NCI-H446 treated with DMSO at 0.1 percent for 48 hours (cell line): Measurements from ENCODE around the gene LCN12.

Experiments
- DNase-seq: peaks from one replicate; lab custom pipeline; 2025; lab: John Stamatoyannopoulos, UW

LCN12 gene

DNA sequence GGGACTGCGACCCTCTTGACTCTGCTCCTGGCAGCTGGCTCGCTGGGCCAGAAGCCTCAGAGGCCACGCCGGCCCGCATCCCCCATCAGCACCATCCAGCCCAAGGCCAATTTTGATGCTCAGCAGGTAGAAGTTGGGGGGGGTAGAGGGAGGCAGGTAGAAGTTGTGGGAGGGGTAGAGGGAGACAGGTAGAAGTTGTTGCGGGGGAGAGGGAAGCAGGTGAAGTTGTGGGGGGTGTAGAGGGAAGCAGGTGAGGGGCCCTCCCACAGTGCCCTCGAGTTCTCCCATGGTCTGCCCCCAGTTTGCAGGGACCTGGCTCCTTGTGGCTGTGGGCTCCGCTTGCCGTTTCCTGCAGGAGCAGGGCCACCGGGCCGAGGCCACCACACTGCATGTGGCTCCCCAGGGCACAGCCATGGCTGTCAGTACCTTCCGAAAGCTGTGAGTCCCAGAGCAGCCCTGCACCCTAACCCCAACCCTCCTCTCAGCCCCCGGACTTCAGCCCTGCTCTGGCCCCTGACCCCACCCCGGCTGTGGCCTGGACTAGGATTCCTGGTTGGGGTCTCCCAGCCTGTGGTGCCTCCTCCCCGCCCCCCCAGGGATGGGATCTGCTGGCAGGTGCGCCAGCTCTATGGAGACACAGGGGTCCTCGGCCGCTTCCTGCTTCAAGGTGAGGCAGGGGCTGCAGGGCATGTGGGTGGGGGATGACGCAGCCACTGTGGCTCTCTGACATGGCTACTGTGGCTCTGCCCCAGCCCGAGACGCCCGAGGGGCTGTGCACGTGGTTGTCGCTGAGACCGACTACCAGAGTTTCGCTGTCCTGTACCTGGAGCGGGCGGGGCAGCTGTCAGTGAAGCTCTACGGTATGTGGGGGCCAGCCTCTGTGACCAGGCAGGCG is 6.5 kb upstream of the LCN12 start:
- DNase-seq = no peak

DNA sequence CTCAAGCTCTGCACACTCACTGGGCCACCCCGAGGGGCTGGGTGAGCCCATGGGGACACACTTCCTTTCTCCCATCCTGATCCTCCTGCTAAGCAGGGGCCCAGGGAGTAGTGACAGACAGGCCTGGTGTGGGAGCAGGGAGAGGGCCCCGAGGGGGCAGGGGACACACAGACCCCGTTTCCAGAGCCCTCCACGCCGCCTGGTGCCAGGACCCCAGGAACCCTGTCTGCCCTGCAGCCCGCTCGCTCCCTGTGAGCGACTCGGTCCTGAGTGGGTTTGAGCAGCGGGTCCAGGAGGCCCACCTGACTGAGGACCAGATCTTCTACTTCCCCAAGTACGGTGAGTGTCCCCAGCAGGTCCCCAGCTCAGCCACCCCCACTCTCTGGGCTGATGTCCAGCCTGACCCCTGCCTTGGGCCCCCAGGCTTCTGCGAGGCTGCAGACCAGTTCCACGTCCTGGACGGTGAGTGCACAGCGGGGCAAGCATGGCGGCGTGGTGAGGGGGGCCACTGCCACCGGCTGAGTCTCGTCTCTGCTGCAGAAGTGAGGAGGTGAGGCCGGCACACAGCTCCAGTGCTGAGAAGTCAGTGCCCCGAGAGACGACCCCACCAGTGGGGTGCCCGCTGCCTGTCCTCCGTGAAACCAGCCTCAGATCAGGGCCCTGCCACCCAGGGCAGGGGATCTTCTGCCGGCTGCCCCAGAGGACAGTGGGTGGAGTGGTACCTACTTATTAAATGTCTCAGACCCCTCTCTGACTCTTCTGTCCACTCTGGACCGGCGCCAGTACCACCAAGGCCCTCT is 5.6 kb upstream of the LCN12 start:
- no peak for DNase-seq

DNA sequence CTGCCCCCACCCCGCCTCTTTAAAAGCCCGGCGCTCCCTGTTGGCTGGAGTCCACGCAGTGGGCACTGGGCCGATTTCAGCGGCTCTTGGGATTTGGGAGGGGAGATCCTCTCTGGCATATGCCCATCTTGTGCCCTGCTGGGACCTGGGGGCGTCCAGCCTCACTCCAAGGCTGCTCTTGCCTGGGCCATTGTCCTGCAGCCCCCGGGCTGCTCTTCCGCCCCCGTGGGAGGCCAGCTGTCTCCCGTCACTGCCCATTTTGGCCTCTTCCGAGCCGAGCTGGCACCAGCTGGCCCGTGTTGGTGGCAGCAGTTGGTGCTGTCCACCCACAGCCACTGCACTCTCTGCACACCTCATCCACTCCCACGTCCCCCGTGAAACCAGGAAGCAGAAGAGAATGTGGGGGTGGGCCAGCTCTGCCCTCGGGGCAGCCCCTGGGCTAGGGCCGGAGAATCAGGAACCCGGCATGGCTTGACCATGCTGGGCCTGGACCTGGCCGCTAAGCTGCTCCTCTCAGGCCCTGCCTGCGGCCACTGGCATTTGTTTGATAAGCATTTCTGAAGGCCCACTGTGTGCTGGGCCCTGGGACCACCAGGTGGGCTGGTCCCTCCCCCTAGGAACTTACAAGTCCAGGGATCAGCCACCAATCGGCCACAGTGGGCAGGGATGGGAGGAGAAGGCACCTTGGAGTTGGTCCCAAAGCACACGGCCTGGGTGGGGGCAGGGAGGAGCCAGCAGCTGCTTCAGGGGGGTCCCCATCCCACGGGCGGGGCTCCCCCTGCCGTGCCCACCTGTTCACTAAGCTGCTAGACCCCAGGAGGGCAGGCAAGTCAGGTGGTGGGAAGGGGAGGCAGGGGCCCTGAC is 4.8 kb upstream of the LCN12 start:
- DNase-seq = no peak

DNA sequence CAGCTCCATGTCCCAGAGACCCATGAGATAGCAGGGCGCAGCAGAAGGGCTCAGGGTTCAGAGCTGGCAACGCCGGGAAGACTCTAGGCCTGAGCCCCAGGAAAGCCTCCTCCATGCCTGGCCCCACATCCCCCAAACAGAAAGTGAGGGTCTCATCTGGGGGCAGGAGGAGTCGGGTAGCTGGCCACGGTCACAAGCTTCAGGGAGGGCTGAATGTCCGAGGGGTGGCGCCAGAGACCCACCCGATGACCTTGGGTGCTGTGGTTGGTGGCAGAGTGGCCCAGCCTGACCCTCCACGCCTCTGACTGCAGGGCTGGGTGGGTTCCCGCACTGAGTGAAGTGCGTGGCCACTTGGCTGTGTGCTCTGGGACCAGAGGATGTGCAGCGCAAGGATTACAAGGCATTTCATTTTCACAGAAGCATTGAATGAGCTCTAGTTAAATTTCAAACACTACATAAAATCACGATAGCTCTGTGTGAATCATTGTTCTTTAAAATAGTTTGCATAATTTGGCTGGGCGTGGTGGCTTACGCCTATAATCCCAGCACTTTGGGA is 4.0 kb upstream of the LCN12 start:
- DNase-seq = no peak

DNA sequence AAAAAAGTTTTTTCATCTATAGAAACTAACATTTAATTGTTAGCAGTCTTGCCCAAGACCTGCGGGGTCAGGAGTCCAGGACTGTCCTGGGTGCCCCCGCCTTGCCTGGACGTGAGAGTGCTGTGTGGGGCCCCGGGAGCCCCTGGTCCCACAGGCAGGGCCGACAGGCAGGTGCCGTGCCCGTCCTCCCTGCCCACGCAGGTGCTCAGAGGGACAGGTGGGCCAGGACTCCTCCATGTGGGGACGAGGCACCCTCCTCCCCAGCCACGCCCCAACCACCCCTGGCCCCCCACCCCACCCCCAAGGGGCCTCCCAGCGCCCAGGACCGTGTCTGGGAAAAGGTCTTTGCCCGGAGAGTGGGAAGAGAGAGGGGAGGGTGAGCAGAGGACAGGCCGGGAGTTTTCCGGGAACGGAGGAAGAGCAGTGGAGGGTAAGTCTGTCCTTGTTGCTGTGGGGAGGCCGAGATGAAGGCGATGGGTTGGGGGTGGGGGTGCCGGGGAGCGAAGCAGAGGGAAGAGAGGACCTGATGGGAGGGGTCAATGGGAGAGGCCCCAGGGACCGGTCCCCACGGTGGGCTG is 2.7 kb upstream of the LCN12 start:
- DNase-seq = no peak

DNA sequence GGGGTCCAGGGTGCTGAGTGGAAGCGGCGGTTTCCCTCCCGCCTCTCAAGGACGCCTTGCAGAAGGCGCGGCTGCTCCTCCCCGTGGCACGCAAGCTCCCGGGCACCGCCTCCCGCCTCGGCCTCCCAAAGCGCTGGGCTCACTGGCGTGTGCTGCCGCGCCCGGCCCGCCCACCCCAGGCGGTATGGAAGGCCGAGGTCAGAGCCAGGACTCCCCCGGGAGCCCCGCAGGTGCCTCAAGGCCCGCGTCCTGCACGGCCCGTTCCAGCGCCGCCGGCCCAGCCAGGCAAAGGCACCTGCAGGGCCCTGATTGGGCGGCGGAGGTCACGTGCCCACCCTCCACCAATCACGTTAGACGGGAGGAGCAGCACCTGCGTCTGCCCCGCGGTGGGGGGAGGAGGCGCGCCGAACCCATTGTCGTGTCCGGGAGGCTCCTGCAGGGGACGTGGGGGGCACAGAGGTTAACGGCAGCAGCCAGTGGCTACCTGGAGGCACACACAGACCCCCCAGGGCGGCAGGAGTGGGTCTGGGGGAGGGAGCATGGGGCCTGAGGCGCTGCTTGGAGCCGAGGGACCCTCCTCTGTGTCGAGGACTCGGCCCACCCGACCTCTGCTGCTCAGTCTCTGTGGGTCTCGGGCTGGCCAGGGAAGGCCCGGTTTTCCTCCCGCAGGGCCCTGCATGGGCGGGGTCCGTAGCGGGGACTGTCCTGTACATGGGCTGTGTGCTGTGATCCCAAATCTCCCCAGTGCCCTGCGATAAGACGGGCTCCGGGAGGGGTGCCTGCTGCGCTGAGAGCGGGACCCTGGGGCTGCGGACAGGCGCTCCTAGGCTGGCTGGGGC is 2.0 kb upstream of the LCN12 start:
- peak; percentile 43 for DNase-seq

DNA sequence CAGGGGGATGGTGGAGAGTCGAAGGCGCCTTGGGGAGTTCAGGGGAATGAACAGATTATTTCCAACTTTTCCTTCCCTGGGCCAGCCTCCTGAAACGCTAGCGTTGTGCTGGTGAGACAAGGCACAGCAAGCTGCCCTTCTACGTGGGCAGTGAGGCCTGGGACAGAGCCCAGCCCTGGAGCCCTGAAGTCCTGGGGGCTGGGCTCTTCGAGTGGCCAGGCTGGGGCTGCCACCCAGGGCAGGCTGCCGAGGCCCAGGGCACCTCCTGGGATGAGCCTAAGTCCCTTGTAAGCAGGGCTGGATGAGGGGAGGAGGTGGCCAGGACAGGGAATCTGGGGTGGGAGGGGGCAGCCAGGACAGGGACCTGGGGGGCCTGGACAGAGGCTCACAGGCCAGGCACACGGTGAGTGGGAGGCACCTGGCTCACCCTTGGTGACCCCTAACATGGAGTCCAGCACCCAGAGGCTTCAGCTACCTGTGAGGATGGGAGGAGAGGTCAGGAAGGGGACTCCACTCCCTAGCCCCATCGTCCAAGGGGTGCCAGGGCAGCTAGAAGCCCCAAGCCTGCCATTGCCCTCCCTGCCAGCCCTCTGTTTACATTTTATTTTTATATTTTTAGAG is 1.3 kb upstream of the LCN12 start:
- DNase-seq = no peak

DNA sequence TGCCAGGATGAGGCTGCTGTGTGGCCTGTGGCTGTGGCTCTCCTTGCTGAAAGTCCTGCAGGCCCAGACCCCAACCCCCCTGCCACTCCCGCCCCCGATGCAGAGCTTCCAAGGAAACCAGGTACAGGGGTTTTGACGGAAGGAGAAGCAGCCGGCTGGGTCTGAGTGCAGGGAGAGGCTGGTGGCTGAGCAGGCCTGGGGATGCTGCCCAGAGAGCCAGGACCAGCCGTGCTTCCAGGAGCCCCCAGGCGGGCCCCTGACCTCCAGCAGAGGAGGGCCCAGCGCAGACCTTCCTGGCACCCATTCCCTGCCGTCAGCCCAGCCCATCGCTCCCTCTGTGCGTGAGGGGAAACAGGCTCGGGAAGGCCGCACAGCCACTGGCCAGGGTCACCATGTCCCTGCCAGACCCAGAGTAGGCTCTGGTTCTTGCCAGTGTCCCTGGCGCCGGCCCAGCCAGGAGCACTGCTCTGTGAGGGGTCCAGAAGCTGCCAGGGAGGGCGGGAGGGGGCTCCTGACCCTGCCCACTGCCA is 313 bp downstream of the LCN12 start:
- DNase-seq = no peak

DNA sequence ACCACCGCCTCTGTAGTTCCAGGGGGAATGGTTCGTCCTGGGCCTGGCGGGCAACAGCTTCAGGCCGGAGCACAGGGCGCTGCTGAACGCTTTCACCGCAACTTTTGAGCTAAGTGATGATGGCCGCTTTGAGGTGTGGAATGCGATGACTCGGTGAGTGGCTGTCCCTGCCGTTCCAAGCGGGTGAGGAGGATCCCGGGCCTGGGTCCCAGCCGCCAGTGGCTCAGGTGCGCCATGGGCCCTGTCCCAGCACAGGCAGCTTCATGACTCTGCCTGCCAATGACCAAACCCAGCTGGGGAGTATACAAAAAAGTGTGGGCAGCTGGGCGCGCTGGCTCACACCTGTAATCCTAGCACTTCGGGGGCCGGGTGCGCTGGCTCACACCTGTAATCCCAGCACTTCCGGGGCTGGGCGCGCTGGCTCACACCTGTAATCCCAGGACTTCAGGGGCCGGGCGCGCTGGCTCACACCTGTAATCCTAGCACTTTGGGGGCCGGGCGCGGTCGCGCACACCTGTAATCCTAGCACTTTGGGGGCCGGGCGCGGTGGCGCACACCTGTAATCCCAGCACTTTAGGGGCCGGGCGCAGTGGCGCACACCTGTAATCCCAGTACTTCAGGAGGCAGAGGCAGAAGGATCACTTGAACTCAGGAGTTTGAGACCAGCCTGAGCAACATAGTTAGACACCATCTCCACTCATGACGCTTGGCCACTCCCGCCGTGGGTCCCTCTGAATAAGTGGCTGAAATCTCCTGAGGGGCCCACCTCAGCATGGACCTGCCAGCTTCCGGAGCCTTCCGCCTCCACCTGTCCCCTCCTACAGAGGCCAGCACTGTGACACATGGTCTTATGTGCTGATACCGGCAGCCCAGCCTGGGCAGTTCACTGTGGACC is 1.1 kb downstream of the LCN12 start:
- no peak for DNase-seq

DNA sequence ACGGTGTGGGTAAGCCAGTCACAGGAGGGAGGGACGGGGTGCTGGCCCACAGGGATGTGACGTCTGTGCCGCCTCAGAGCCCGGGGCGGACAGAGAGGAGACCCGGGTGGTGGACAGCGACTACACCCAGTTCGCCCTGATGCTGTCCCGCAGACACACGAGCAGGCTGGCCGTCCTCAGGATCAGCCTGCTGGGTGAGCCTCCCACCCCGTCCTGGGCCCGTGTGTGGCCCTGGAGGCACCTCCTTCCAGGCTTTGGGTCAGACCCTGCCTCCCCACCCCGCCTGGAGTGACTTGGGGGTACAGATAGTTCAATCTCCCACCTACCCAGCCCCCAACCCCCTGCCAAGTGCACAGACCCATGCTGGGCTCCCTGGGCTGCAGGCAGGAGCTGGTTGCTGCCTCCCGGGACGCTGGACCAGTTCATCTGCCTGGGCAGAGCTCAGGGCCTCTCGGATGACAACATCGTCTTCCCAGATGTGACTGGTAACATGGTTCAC is 1.7 kb downstream of the LCN12 start:
- DNase-seq = no peak

DNA sequence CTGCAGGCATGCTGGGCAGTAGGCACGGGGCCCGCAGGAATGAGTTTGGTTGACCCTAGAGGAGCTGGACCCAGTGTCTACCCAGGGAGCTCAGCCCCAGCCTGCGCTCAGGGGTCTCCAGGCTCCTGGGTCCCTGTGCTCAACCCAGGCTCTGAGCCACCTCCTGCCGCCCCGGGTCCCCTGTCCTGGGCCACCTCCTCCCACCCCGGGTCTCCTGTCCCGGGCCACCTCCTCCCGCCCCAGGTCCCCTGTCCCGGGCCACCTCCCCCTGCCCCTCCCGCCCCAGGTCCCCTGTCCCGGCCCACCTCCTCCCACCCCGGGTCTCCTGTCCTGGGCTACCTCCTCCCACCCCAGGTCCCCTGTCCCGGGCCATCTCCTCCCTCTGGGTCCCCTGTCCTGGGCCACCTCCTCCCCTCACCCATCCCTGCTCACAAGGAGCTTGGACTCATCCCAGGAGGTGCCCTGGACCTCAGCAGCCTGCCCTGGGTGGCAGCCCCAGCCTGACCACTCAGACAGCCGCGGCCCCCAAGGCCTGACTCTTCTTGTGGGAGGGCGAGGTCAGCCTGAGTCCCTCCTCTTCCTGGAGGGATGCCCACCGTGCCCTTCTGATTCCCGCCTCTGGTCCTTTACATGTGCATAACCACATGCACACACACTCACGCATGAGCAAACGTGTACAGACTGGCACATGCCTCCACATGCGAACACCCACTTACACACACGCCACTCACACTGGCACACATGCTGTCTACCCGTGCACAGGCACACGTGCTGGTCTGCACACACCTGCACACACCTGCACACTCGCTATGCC is 2.4 kb downstream of the LCN12 start:
- no peak for DNase-seq

DNA sequence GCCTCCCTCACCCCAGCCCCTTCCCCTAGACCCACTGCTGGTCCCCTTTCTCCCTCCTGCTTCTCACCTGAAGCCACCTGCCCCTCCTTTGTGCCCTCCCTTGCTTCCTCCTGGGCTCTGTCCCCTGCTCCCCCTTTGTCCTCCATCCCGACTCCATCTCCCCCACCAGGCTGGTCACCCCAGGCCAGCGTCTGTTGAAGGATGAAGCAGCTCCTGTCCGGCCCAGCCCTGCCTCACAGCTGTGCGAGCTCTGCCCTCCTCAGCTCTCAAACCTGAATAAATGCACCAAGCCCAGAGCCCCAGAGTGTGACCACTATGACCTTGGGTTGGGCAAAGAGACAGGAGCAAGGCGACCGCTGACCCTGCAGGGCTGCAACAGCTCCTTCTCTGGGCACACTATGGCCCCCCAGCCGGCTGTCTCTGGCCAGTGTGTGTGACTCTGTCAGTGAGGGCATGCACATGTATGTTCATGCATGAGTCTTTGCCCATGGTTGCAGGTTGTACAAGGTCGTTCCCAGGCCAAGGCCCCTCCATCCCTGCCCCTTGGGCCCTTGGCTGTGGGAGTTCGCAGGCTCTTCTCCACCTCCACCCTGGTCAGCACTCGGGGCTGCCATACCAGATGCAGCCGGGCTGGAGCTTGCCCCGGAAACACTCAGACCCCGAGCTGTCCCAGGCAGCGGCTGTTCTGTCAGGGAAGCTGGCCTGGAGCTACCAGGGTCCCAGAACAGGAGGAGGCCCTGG is 3.3 kb downstream of the LCN12 start:
- no peak for DNase-seq

DNA sequence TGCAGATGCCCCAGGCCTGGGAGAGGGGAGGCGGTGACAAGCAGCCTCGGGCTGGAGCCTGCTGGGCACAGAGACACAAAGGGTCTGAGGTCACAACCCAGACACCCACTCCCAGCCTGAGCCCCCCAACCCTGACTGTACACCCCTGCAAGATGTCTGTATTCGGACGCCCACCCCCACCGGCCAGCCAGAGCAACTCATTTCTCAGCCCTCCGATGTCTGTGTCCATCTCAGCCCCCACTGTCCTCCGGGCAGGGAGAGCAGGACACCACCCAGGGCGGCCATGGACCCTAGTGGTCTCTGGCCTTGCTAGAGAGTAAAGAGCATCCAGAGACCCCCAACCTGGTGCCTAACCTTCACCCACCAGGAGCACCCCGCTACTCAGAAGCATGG is 3.9 kb downstream of the LCN12 start:
- no peak for DNase-seq

DNA sequence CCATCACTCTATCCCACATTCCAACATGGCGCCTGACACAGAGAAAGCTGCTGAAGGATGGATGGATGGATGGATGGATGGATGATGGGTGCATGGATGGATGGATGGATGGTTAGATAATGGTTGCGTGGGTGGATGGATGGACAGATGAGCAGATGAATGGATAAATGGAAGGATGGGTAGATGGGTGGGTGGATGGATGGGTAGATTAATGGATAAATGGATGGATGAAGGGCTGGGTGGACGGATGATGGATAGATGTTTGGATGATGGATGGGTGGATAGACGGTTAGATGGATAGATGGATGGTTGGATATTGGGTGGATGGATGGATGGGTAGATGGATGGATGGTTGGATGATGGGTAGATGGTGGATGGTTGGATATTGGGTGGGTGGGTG is 4.5 kb downstream of the LCN12 start:
- no peak for DNase-seq

DNA sequence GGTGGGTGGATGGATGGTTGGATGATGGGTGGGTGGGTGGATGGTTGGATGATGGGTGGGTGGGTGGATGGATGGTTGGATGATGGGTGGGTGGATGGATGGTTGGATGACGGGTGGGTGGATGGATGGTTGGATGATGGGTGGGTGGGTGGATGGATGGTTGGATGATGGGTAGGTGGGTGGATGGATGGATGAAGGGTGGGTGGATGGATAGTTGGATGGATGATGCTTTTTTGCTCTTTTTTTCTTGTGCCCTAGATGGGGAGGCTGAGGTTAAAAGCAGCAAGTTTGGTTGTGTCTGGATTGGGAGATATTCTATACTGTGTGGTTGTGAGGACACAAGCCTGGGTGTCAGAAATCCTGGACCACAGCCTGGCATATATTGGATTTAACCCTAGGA is 5.4 kb downstream of the LCN12 start:
- DNase-seq = no peak

DNA sequence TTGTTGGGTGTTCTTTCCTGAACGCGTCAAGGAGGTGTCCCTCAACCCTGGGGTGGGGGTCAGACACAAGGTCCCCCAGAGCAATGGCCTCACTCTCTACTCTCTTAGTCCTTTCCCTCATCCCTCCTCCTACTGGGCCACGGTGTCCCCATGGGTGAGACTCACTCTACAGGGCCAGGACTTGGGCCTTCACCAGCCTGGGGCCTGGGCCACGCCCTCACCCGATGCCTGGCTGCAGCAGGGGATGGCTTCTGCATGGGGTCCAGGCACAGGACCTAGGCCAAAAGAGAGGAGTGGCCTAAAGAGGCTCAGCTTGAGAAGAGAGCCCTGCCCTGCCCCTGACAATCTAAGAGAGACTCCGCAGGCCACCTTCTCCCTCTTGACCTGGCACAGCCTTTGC is 5.8 kb downstream of the LCN12 start:
- DNase-seq = no peak

DNA sequence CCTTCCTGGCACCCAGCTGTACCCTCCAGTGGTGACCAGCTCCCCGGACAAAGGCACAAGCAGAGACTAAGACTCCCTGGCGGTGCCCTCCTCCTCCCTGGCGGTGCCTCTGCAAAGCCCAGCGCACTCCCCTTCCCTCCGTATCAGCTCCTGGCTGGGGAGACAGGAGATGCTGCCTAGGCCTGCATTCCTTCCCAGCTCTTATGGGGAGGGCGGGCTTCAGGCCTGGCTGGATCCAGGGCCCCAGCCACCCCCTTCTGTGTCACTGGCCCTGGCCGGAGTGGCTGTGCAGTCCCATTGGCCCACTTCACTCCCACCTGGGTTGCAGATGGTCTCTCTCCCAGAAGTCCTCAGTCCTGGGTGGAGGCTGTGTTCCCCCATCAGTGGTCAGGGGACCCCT is 6.4 kb downstream of the LCN12 start:
- DNase-seq = no peak
